GM06990 (cell line): Measurements from ENCODE around the gene IL18R1.

ENCODE experiments used
- DNase-seq: peaks from one replicate; pipeline ENCODE4 v3.0.0-alpha.2; 2011; ENCODE audit not compliant: insufficient read length; ENCODE audit errors: extremely low read depth
- H3K27me3 ChIP-seq: replicated peaks from 2 replicates; pipeline ENCODE4 v1.6.0; 2011; ENCODE audit warnings: low read length; ENCODE audit not compliant: control insufficient read depth, insufficient read depth
- H3K36me3 ChIP-seq: 2 replicates; pipeline ENCODE4 v1.5.1; 2011; ENCODE audit warnings: low read length; ENCODE audit not compliant: control insufficient read depth, insufficient read depth
- H3K4me3 ChIP-seq: replicated peaks from 2 replicates; pipeline ENCODE4 v1.5.1; 2011; ENCODE audit warnings: low read depth, mild to moderate bottlenecking, control low read depth, low read length
- CTCF ChIP-seq: IDR thresholded peaks from 2 replicates; pipeline ENCODE4 v1.5.1; 2011; ENCODE audit warnings: low read length, control low read depth, mild to moderate bottlenecking, inconsistent platforms; ENCODE audit not compliant: insufficient read depth, poor library complexity, severe bottlenecking

IL18R1 gene

GRCh38 chr2:102392942-102393341, 37.3 kb downstream of the IL18R1 start:
- Histone ChIP-seq H3K4me3 (no peak overlapping the region), H3K36me3 (no peaks in the 10 kb centered on the region; the same call in 1 of the 2 replicates), H3K27me3 (no peaks in the 10 kb centered on the region)
- no peak for DNase-seq
- no peak for TF ChIP-seq CTCF

- no peaks in the 10 kb centered on the region for H3K27me3 ChIP-seq
- no peak for TF ChIP-seq CTCF
- DNase-seq, result no peak
- no peaks in the 10 kb centered on the region; the same call in 1 of the 2 replicates for H3K36me3 ChIP-seq
- no peak overlapping the region for H3K4me3 ChIP-seq
Observed at GRCh38 chr2:102396012-102396411, 40.4 kb downstream of the IL18R1 start.

- H3K27me3 ChIP-seq, result no peaks in the 10 kb centered on the region
- TF ChIP-seq CTCF, result no peak
- DNase-seq, result no peak
- H3K36me3 ChIP-seq, result no peaks in the 10 kb centered on the region; the same call in 1 of the 2 replicates
- H3K4me3 ChIP-seq, result no peak overlapping the region
Observed at GRCh38 chr2:102397209-102397608, 41.6 kb downstream of the IL18R1 start.

DNA sequence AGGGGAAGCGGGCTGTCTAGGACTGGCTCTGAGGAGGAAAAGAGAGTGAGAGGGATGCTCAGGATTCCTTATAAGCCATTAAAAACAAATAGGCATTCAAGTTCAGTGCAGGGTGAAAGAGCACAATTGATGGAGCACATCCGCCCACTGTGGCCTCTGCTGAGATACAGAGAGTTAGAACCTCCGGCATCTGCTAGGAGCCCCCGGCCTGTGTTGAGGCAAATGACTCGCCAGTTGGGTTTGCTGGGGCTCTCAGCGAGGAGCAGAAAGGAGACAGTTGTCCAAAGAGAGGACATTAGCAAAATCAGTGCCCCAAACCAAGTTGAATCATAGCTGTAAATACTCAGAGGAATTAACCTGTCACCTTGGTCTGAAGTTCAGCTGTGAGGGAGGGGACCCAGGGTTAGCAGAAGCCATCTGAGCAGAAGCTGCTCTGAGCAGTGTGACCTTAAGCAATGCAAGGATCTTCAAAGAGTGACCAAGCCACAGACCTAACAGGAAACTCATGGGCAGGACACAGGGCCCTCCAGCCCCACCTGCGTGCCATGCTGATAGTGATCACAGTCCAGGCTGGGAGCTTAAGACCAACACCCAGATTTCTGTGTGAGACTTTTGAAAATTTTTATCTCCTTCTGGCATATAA, 44.0 kb downstream of the IL18R1 start:
- no peak for TF ChIP-seq CTCF
- H3K27me3 ChIP-seq, result no peaks in the 10 kb centered on the region
- DNase-seq, result no peak
- no peaks in the 10 kb centered on the region; the same call in 1 of the 2 replicates for H3K36me3 ChIP-seq
- H3K4me3 ChIP-seq, result no peak overlapping the region

DNA sequence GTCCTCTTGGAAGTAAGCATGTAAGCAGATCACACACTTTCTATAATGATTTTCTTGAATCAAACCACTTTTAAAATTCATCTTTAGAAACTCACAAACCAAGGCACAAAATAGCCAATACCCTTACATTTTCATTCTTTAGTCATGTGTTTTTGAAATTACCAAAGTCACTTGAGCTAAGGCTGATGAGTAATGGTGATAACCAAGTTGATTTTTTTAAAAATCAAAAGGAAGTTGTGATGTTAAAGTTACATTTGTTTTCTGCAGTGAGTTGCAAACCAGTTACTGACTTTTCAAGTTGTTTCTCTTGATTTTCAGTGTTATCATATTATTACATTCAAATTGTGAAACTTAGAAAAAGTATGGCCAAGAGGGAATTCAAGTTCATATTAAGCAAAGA, 45.9 kb downstream of the IL18R1 start:
- DNase-seq, result no peak
- Histone ChIP-seq H3K27me3 (no peaks in the 10 kb centered on the region), H3K4me3 (no peak overlapping the region), H3K36me3 (no peaks in the 10 kb centered on the region; the same call in 1 of the 2 replicates)
- TF ChIP-seq CTCF, result no peak

- H3K36me3 ChIP-seq, result no peaks in the 10 kb centered on the region; the same call in 1 of the 2 replicates
- DNase-seq, result no peak
- H3K27me3 ChIP-seq, result no peaks in the 10 kb centered on the region
- no peak overlapping the region for H3K4me3 ChIP-seq
- TF ChIP-seq CTCF, result no peak
Observed at GRCh38 chr2:102401865-102402264, 46.3 kb downstream of the IL18R1 start.
